ENCODE results near the gene KCNJ12. TPM values are rescaled to one million over a fixed set of nuclear protein-coding genes. Genes with fewer than 3 reads are reported as not detected.

Gene KCNJ12
- total RNA-seq, 4 donors from 2014 or later: 18.2 to 35.7 (median 29.2) TPM

DNA sequence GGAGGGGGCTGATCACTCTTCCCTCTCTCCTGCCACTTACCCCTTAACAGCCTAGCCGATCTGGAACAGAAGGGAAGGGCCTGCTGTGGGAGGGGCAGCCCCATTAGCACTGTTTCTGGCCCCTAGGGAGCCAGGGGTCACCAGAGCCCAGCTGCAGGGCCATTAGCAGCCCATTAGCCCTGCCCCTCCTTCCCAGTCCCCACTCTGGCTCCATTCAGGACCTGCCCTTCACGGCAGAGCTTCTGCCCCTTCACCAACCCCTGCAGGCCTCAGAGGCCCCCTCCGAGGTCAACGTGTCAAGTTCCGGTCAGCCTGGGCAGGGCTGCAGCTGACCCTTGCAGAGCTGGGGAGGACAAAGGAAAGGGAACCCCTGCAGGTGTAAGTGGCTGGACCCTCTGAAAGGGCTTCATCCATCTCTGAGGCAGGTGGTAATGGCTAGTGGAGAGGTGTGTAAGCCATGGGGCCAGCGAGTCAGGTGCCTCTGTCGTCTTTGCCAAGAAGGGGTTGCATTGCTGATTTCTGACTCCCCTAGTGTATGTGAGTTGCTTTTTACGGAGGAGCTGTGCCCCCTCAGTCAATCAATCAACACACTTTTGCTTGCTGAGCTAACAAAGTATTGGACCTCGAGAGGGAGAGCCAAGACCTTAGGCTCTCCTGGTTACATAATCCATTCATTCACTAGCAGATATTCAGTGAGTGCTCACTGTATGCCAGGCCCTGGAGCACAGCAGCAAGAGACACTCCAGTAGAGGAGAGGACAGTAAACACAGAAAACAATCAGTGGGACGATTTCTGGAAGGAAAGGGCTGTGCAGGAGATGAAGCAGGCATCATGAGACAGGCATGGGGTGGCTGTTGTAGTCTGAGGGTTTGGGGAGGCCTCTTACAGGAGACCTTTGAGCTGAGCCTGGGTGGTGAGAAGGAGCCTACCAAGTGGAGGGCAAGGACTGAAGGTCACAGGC is 18.2 kb upstream of the KCNJ12 start:
- Histone ChIP-seq H3K4me1 (no peaks in the 10 kb centered on the region), H3K9me3 (no peaks in the 10 kb centered on the region), H3K27ac (no peak overlapping the region), H3K4me3 (no peak overlapping the region), H3K36me3 (no peaks in the 10 kb centered on the region), H3K27me3 (no peaks in the 10 kb centered on the region)
- DNase-seq (no peak), ATAC-seq (no peak)
- in situ Hi-C loops (cut with MboI; ENCODE audit: low sequenced_read_pairs in 4 of 4) (no loop called here), intact Hi-C loops (cut with DNase I; ENCODE audit: low total_unique reads) (no loop called here)
- TF ChIP-seq, protein P1, sequence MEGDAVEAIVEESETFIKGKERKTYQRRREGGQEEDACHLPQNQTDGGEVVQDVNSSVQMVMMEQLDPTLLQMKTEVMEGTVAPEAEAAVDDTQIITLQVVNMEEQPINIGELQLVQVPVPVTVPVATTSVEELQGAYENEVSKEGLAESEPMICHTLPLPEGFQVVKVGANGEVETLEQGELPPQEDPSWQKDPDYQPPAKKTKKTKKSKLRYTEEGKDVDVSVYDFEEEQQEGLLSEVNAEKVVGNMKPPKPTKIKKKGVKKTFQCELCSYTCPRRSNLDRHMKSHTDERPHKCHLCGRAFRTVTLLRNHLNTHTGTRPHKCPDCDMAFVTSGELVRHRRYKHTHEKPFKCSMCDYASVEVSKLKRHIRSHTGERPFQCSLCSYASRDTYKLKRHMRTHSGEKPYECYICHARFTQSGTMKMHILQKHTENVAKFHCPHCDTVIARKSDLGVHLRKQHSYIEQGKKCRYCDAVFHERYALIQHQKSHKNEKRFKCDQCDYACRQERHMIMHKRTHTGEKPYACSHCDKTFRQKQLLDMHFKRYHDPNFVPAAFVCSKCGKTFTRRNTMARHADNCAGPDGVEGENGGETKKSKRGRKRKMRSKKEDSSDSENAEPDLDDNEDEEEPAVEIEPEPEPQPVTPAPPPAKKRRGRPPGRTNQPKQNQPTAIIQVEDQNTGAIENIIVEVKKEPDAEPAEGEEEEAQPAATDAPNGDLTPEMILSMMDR (IDR thresholded peaks at IDR 0.05 in 4 of 5, conservative IDR thresholded peaks at IDR 0.05 in 1 of 5): no peak
- TF ChIP-seq POLR2A (IDR thresholded peaks at IDR 0.05): no peak

DNA sequence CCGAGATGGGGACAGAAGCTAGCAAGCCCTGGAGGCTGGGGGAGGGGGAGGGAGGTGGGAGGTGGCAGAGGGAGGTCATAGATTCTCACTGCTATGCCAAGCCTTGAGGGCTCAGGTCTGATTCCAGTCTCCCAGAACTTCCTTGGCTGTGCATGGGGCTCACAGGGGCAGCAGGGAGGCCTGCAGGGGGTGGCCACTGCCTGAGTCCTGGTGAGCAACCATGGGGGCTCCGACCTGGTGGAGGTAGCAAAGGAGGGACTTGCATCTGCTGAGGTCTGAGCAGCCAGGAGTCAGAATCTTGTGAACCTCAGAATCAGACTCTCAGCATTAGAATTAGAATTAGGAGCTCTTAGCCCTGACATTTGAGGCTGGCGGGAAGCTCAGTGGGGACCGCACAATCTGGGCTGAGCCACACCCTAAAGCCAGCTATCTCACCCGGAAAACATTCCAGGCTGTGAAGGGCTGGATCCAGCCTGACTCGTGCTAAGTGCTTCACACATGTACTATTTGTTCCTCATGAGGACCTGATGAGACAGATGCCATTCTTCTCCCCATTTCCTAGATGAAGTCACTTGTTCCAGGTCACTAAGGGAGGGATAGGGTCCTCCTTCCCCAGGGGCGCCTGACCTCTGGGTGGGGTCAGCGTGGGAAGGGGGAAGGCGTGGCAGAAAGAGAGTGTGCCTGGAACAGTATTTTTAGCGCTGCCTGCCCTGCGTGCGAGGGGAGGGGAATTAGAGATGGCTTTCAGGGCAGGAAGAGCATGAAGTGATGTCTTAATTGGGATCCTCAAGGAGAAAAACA is 17.3 kb upstream of the KCNJ12 start:
- ATAC-seq: peak in 1 of 2 donors; percentile 50
- no peaks in the 10 kb centered on the region for H3K4me1 ChIP-seq
- no peak overlapping the region for H3K4me3 ChIP-seq
- in situ Hi-C loops (cut with MboI; ENCODE audit: low sequenced_read_pairs in 4 of 4) (no loop called here), intact Hi-C loops (cut with DNase I; ENCODE audit: low total_unique reads) (no loop called here)
- H3K9me3 ChIP-seq: no peaks in the 10 kb centered on the region
- H3K27ac ChIP-seq: no peak overlapping the region
- DNase-seq: no peak
- no peaks in the 10 kb centered on the region for H3K27me3 ChIP-seq
- H3K36me3 ChIP-seq: no peaks in the 10 kb centered on the region
- TF ChIP-seq POLR2A (IDR thresholded peaks at IDR 0.05): no peak
- TF ChIP-seq, protein P1 (IDR thresholded peaks at IDR 0.05 in 4 of 5, conservative IDR thresholded peaks at IDR 0.05 in 1 of 5): no peak

DNA sequence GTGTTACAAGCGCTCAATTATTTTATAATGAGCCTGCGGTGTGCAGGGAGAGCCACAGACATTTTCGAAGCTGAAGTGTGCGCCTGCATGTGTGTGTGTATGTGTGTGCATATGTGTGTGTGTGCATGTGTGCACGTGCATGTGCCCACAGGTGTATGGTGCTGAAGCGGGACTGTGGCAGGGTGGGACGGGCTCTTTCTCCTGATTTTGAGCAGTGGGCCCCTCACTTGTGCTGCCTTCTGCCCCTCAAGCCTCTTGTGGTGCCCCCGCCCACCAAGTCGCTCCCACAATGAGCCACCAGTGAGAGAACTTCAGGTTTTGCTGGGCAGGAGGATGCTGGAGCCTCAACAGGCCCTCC is 16.7 kb upstream of the KCNJ12 start:
- Histone ChIP-seq H3K4me3 (no peak overlapping the region), H3K27ac (no peak overlapping the region), H3K27me3 (no peaks in the 10 kb centered on the region), H3K36me3 (no peaks in the 10 kb centered on the region), H3K4me1 (no peaks in the 10 kb centered on the region), H3K9me3 (no peaks in the 10 kb centered on the region)
- intact Hi-C loops (cut with DNase I; ENCODE audit: low total_unique reads) (no loop called here), in situ Hi-C loops (cut with MboI; ENCODE audit: low sequenced_read_pairs in 4 of 4) (no loop called here)
- no peak for ATAC-seq
- no peak for DNase-seq
- TF ChIP-seq POLR2A (IDR thresholded peaks at IDR 0.05): no peak
- TF ChIP-seq, protein P1 (IDR thresholded peaks at IDR 0.05 in 4 of 5, conservative IDR thresholded peaks at IDR 0.05 in 1 of 5): no peak

DNA sequence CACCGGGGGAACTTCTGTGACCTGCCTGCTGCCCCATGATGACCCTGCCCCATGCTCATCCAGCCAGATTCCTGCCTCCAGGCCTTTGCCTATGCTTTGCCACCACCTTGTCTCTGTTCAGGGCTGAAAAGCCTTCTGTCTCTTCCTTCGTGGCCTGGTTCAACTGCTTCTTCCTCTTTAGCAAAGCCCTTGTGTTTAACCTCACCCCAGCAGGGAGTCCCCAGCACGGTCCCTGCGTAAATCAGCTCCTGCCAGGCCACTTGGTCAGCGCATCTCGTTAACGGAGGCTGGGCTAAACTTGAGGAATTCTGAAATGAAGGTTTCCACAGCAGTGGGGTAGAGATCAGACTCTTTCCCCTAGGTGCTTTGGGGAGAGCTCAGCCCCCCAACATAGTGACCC is 16.1 kb upstream of the KCNJ12 start:
- intact Hi-C loops (cut with DNase I; ENCODE audit: low total_unique reads): no loop called here
- no peak for DNase-seq

More for the DNA sequence above, 16.1 kb upstream of the KCNJ12 start:
- in situ Hi-C loops (cut with MboI; ENCODE audit: low sequenced_read_pairs in 4 of 4): no loop called here
- ATAC-seq: no peak
- H3K27ac ChIP-seq: no peak overlapping the region
- H3K4me3 ChIP-seq: no peak overlapping the region
- no peaks in the 10 kb centered on the region for H3K9me3 ChIP-seq
- H3K36me3 ChIP-seq: no peaks in the 10 kb centered on the region
- no peak for TF ChIP-seq POLR2A (IDR thresholded peaks at IDR 0.05)
- TF ChIP-seq, protein P1 (IDR thresholded peaks at IDR 0.05 in 4 of 5, conservative IDR thresholded peaks at IDR 0.05 in 1 of 5): no peak
- H3K27me3 ChIP-seq: no peaks in the 10 kb centered on the region
- H3K4me1 ChIP-seq: no peaks in the 10 kb centered on the region

All from gastrocnemius medialis (tissue), 4 donors.